GM19240 (cell line): ENCODE data around the gene CCDC148.
"Not testable (repeated sequence)": the region's sequence is repeated elsewhere in the genome, so short reads cannot be mapped to it uniquely, and the experiment has no call there.

Source experiments
- DNase-seq: peaks from one replicate; pipeline ENCODE4 v3.0.0; 2011; ENCODE audit warnings: low spot score; ENCODE audit not compliant: insufficient read length

CCDC148 gene

GRCh38 chr2:158291544-158292180 lies 164.9 kb downstream of the CCDC148 start:
- DNase-seq: no peak

- DNase-seq: no peak
Observed at GRCh38 chr2:158290225-158290624, 166.3 kb downstream of the CCDC148 start.

GRCh38 chr2:158276619-158277471 lies 179.7 kb downstream of the CCDC148 start:
- DNase-seq: no peak

- DNase-seq: no peak
Observed at GRCh38 chr2:158273791-158274190, 182.8 kb downstream of the CCDC148 start.

GRCh38 chr2:158270536-158270935 lies 186.0 kb downstream of the CCDC148 start:
- DNase-seq: no peak

GRCh38 chr2:158269143-158269542 lies 187.4 kb downstream of the CCDC148 start:
- no peak for DNase-seq

- DNase-seq: no peak
Observed at GRCh38 chr2:158266111-158266510, 190.4 kb downstream of the CCDC148 start.

- DNase-seq: no peak
Observed at GRCh38 chr2:158255257-158255656, 201.3 kb downstream of the CCDC148 start.

- DNase-seq: no peak
Observed at GRCh38 chr2:158253170-158253569, 203.4 kb downstream of the CCDC148 start.

- DNase-seq: no peak
Observed at GRCh38 chr2:158251356-158251755, 205.2 kb downstream of the CCDC148 start.

- DNase-seq: no peak
Observed at GRCh38 chr2:158243392-158243791, 213.2 kb downstream of the CCDC148 start.

- no peak for DNase-seq
Observed at GRCh38 chr2:158242280-158242679, 214.3 kb downstream of the CCDC148 start.

- no peak for DNase-seq
Observed at GRCh38 chr2:158240975-158241374, 215.6 kb downstream of the CCDC148 start.

GRCh38 chr2:158239271-158239670 lies 217.3 kb downstream of the CCDC148 start:
- DNase-seq: no peak

GRCh38 chr2:158234497-158234896 lies 222.1 kb downstream of the CCDC148 start:
- no peak for DNase-seq

GRCh38 chr2:158232476-158232875 lies 224.1 kb downstream of the CCDC148 start:
- no peak for DNase-seq

- no peak for DNase-seq
Observed at GRCh38 chr2:158228943-158229508, 227.5 kb downstream of the CCDC148 start.

GRCh38 chr2:158223066-158223465 lies 233.5 kb downstream of the CCDC148 start:
- DNase-seq: not testable (repeated sequence)

- DNase-seq: no peak
Observed at GRCh38 chr2:158221063-158222020, 235.2 kb downstream of the CCDC148 start.

GRCh38 chr2:158217593-158217992 lies 239.0 kb downstream of the CCDC148 start:
- no peak for DNase-seq

- no peak for DNase-seq
Observed at GRCh38 chr2:158214431-158214830, 242.1 kb downstream of the CCDC148 start.
